Hepatocyte (in vitro differentiated cells): ENCODE results near the gene OR1D2. TPM values are rescaled to one million over a fixed set of nuclear protein-coding genes. Genes with fewer than 3 reads are reported as not detected.
"Not testable (repeated sequence)": the region's sequence is repeated elsewhere in the genome, so short reads cannot be mapped to it uniquely, and the experiment has no call there.

ENCODE experiments used
- DNase-seq: peaks from one replicate; pipeline ENCODE4 v3.0.0-alpha.2; 2016; ENCODE audit warnings: low spot score
- H2AFZ ChIP-seq: fragments of 200-600 bp; sonication (generic); 2 replicates; pipeline ENCODE4 v1.6.0; 2016; ENCODE audit warnings: antibody characterized with exemption, mild to moderate bottlenecking
- H3K27ac ChIP-seq: fragments of 200-600 bp; sonication (generic); 2 replicates; pipeline ENCODE4 v1.5.1; 2016; ENCODE audit warnings: mild to moderate bottlenecking
- H3K27me3 ChIP-seq: fragments of 200-600 bp; sonication (generic); 2 replicates; pipeline ENCODE4 v1.6.1; 2016
- H3K36me3 ChIP-seq: fragments of 200-600 bp; sonication (generic); replicated peaks from 2 replicates; pipeline ENCODE4 v1.5.1; 2016; ENCODE audit warnings: low read depth; ENCODE audit not compliant: insufficient read depth
- H3K4me1 ChIP-seq: fragments of 200-600 bp; sonication (generic); 2 replicates; pipeline ENCODE4 v1.5.1; 2016; ENCODE audit warnings: mild to moderate bottlenecking, moderate library complexity; ENCODE audit not compliant: insufficient read depth
- H3K4me2 ChIP-seq: fragments of 200-600 bp; sonication (generic); 2 replicates; pipeline ENCODE4 v1.6.0; 2016
- H3K4me3 ChIP-seq: fragments of 200-600 bp; sonication (generic); 2 replicates; pipeline ENCODE4 v1.5.1; 2016; ENCODE audit warnings: mild to moderate bottlenecking
- H3K79me2 ChIP-seq: fragments of 200-600 bp; sonication (generic); 2 replicates; pipeline ENCODE4 v1.6.0; 2017; ENCODE audit warnings: mild to moderate bottlenecking
- H3K9me2 ChIP-seq: fragments of 200-600 bp; sonication (generic); replicated peaks from 2 replicates; pipeline ENCODE4 v1.6.0; 2017; ENCODE audit warnings: mild to moderate bottlenecking; ENCODE audit not compliant: insufficient read depth
- H3K9me3 ChIP-seq: fragments of 200-600 bp; sonication (generic); 2 replicates; pipeline ENCODE4 v1.5.1; 2016; ENCODE audit warnings: low read depth, mild to moderate bottlenecking
- H4K20me1 ChIP-seq: fragments of 200-600 bp; sonication (generic); 2 replicates; pipeline ENCODE4 v1.6.0; 2016; ENCODE audit warnings: mild to moderate bottlenecking; ENCODE audit not compliant: insufficient read depth, poor library complexity, severe bottlenecking
- CTCF ChIP-seq: fragments of 200-600 bp; sonication (generic); IDR thresholded peaks from 2 replicates; pipeline ENCODE4 v1.5.1; 2016; ENCODE audit warnings: antibody characterized with exemption, mild to moderate bottlenecking; ENCODE audit not compliant: poor library complexity
- EZH2 ChIP-seq: fragments of 200-600 bp; sonication (generic); IDR thresholded peaks from 2 replicates; pipeline ENCODE4 v1.6.1; 2016; ENCODE audit warnings: antibody characterized with exemption, mild to moderate bottlenecking, borderline replicate concordance
- EZH2phosphoT487 ChIP-seq: fragments of 200-600 bp; sonication (generic); IDR thresholded peaks from one replicate; pipeline ENCODE4 v1.6.1; 2018; ENCODE audit warnings: antibody characterized with exemption, mild to moderate bottlenecking, low read depth, moderate library complexity; ENCODE audit not compliant: unreplicated experiment, severe bottlenecking
- WGBS: methylation state at CpG from one replicate; pipeline ENCODE4 v1.1.6; 2016; ENCODE audit warnings: low lambda C conversion rate; ENCODE audit errors: missing lambda C conversion rate; 5-methylcytosine and 5-hydroxymethylcytosine counted together
- polyA plus RNA-seq: library from polyadenylated mRNA; unstranded; fragments of >200 nt; fragmentation: Nextera tagmentation; extraction: Ambion mirVana; gene quantifications from 2 replicates; pipeline ENCODE4 v1.2.1, GENCODE V29; 2016
- total RNA-seq: library from RNA; depleted of rRNA; stranded (reverse); fragments of >200 nt; gene quantifications from 2 replicates; pipeline ENCODE4 v1.2.3, GENCODE V29; 2014

The OR1D2 gene
- total and polyA plus RNA-seq, 2 experiments from 2014 or later: not detected

GRCh38 chr17:3054868-3055267, 49.4 kb downstream of the OR1D2 start:
- H3K27ac ChIP-seq, H4K20me1 ChIP-seq, H3K9me3 ChIP-seq, H3K9me2 ChIP-seq, H3K36me3 ChIP-seq, H3K4me2 ChIP-seq, H3K79me2 ChIP-seq, H3K4me3 ChIP-seq, DNase-seq, H3K4me1 ChIP-seq, H2AFZ ChIP-seq, H3K27me3 ChIP-seq: not testable (repeated sequence)
- 100% methylated on average over 1 of the region's 2 CpGs for WGBS

DNA sequence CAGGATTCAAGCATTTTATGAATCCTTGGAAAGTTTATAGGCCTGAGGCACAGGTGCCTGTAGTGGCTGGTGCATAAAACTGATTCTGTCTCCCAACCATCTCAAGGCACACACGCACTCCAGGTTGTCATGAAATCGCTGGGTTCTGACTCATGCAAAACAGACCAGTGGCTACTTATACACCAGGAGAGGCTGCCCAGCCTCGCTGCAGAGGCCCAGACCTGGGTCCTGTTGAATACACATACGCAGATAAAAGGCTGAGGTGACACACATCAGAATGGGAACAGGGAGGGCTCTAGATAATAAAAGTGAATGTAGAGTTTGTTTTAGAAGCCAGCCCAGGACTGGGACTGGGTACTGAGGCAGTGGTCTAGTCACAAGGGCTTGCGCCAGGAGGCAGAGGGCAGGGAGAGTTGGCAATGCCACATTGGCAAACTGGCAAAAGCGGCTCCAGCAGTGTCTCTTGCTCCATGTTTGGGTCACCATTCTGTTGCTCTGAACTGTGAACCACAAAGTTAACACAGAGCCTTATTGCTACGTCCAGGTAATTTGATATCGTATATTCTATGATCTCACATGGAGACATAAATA, 54.4 kb downstream of the OR1D2 start:
- Histone ChIP-seq H3K36me3 (no peaks in the 10 kb centered on the region), H3K27me3 (no peaks in the 10 kb centered on the region), H3K4me1 (peaks cover 5% of the 10 kb centered on the region), H3K9me3 (no peaks in the 10 kb centered on the region), H3K4me3 (peak overlapping the region; percentile 59), H2AFZ (peak overlapping the region; percentile 87), H3K4me2 (peak overlapping the region; percentile 80), H3K79me2 (no peaks in the 10 kb centered on the region), H3K27ac (no peak overlapping the region), H4K20me1 (no peaks in the 10 kb centered on the region), H3K9me2 (no peaks in the 10 kb centered on the region)
- DNase-seq: no peak
- WGBS: 91% methylated on average over 8 of the region's 8 CpGs
- TF ChIP-seq EZH2phosphoT487 (no peak), CTCF (no peak)

- peak overlapping the region; percentile 59 for H3K4me3 ChIP-seq
- DNase-seq: peak; percentile 97
- no peaks in the 10 kb centered on the region for H3K9me2 ChIP-seq
- no peaks in the 10 kb centered on the region for H3K9me3 ChIP-seq
- H3K4me2 ChIP-seq: peak overlapping the region; percentile 80
- H4K20me1 ChIP-seq: no peaks in the 10 kb centered on the region
- H3K27me3 ChIP-seq: no peaks in the 10 kb centered on the region
- peaks cover 5% of the 10 kb centered on the region for H3K4me1 ChIP-seq
- 4% methylated on average over 50 of the region's 50 CpGs for WGBS
- H3K27ac ChIP-seq: peak overlapping the region; percentile 65
- peak overlapping the region; percentile 87 for H2AFZ ChIP-seq
- no peaks in the 10 kb centered on the region for H3K79me2 ChIP-seq
- H3K36me3 ChIP-seq: no peaks in the 10 kb centered on the region
- TF ChIP-seq EZH2 (no peak), CTCF (peak; percentile 87)
Measured at GRCh38 chr17:3048727-3049471, 55.3 kb downstream of the OR1D2 start.

DNA sequence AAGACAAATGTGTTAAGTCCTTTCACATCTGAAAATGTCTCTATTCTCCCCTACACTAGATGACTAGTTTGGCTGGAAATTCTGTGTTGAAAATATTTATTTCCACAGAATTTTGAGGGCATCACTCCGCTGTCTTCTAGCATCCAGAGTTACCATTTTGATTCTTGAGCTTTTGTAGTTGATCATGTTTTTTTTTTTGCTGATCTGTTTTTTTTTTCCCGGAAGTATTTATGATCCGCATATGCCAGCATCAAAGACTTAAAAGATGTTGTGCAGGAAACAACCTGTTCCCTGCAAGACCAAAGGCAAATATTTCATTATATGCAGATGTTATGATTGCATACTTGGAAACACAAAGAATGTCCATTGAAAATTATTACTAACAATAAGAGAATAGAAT, 57.5 kb downstream of the OR1D2 start:
- Histone ChIP-seq H3K4me3 (no peak overlapping the region), H3K79me2 (no peaks in the 10 kb centered on the region), H4K20me1 (no peaks in the 10 kb centered on the region), H3K27ac (no peak overlapping the region), H3K27me3 (no peaks in the 10 kb centered on the region), H2AFZ (no peak overlapping the region), H3K4me2 (no peak overlapping the region), H3K9me3 (no peaks in the 10 kb centered on the region), H3K9me2 (no peaks in the 10 kb centered on the region), H3K36me3 (no peaks in the 10 kb centered on the region), H3K4me1 (peaks cover 5% of the 10 kb centered on the region)
- TF ChIP-seq CTCF (no peak), EZH2 (no peak)
- no peak for DNase-seq
- whole genome bisulfite sequencing: 86% methylated on average over 3 of the region's 3 CpGs
